DMS53 treated with DMSO at 0.1 percent for 48 hours (cell line): ENCODE data around the gene INPP4B.
"Not testable (repeated sequence)": the region's sequence is repeated elsewhere in the genome, so short reads cannot be mapped to it uniquely, and the experiment has no call there.

ENCODE experiments used
- DNase-seq: peaks from one replicate; lab custom pipeline; 2025; ENCODE audit not compliant: unreplicated experiment; lab: John Stamatoyannopoulos, UW

INPP4B gene

GRCh38 chr4:142826503-142827241 lies 19.4 kb downstream of the INPP4B start:
- no peak for DNase-seq

GRCh38 chr4:142824368-142824767 lies 21.7 kb downstream of the INPP4B start:
- DNase-seq, result no peak

- no peak for DNase-seq
These were observed 22.3 kb downstream of the INPP4B start for GRCh38 chr4:142823796-142824195.

DNA sequence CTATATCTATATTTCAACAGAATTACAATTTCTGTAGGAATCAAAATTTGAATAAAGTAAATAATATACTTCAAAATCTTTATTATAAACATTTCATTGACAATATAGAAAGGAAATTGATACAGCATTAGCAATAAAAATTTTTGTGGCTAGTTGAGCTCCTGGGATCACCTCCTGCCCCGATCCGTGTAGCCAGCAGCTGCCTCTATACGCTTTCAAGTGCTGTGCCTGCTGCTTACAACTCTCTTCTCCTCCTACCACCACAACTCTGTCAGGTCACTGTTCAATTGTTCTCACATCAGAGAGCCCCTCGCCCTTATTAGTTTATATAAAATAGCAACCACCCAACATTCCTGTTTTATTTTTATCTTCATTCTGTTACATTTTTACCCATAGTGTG lies 27.6 kb downstream of the INPP4B start:
- DNase-seq, result no peak

GRCh38 chr4:142818031-142818430 lies 28.1 kb downstream of the INPP4B start:
- no peak for DNase-seq

DNA sequence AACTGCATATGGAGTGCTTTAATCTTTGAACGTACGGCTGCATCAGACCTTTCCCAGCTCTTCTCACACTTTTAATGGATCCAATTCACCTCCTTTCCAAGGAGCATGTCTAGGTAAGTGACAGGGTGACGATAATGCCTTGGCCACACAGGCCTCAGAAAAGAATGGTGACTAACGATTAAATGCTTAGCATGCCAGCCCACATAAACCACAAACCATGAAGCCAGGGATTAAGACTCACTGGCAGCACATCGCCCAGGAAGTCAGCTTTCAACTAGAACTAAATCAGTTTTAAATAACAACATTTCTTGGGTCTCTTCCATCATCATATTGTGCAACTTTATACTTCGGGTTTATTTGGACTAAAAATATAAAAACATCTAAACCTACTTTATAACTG lies 28.7 kb downstream of the INPP4B start:
- no peak for DNase-seq

DNA sequence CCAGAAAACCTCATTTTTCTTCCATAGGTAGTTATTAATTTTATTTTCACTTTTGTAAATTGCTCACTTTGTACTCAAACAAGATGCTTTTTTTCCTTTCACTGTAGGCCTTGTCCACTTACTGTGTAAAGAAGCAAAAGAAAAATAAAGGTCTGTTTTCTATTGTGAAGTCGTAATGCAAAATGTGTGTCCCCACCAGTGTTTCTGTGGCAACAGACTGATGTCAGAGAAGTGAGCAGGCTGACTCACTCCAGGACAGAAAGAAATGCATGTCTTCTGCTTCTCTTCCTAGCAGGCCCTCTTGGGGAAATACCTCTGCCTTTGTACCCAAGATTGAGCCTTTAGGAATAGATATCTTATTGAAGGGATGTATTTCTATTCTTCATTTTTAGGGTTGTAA lies 30.3 kb downstream of the INPP4B start:
- DNase-seq, result no peak

- DNase-seq, result no peak
These were observed 32.7 kb downstream of the INPP4B start for GRCh38 chr4:142813388-142813787.

- DNase-seq, result no peak
These were observed 34.0 kb downstream of the INPP4B start for GRCh38 chr4:142812091-142812490.

DNA sequence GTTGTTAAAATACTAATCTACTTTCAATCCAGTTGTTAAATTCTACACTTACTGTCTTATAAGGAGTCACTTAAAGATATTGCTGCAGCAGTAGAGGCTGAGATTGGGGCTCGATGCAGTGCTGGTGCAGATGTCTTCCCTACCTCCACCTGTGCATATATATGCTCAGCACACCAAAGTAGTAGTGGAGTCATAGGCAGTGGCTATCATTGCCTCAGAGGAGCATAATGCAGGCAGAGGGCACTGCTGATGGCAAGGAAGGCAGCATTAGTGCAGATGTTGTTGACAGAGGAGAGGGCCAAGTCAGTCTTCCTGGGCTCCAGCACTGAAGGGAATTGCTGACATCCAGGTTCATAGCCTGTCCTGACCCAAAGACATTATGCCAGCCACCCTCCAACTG lies 35.1 kb downstream of the INPP4B start:
- DNase-seq, result no peak

DNA sequence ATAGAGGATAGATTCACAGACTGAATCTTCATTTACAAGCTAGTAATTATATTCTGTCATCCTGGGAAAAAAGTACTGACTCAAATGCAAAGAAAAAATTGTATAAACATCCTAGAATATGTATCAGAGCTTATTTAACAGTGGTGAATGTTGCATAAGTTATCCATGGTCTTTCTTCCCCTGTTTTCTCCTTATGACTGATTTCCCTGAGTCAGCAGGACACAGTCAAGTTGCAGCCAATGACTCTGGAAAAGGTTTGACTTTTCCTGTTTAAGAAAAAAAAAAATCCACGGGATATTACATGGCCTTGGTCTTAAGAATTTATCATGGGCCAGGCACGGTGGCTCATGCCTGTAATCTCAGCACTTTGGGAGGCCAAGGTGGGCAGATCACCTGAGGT lies 36.5 kb downstream of the INPP4B start:
- no peak for DNase-seq

- not testable (repeated sequence) for DNase-seq
These were observed 42.2 kb downstream of the INPP4B start for GRCh38 chr4:142803879-142804278.

GRCh38 chr4:142801966-142802365 lies 44.1 kb downstream of the INPP4B start:
- DNase-seq, result no peak

DNA sequence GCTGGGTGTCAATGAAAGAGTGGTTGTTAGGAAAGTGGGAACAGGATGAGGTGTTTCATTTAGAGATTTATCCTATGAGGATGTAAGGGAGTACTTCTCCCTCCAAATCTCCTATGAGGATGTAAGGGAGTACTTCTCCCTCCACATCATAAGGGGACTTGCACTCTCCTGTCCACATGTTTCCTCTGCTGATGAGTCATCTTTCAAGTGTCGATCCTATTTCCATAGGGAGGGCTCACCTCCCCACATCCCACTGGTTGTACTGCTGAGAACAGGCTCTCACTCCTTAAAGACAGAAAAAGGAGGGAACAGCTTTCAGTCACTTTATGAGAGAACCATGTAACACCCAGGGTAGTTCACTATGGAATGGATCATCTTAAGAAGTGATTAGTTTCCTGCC lies 65.0 kb downstream of the INPP4B start:
- peak; percentile 52 for DNase-seq

GRCh38 chr4:142778900-142779299 lies 67.2 kb downstream of the INPP4B start:
- no peak for DNase-seq

DNA sequence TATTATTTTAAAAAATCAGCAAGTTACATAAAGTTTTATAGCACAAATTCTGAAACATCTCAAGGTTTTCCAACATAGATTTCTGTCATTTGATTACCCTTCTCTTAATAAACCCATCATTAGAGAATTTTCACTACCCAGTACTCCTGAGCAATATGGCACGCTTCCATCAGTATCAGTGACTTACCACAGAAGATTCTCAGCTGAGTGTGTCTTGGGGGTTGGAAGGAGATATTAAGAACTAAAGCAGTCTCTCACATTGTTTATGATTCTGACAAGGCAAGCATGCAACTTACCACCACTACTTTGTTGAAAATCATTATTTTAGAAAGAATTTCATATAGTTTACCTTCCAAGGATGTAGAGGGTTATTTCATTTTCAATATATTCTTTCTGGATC lies 67.7 kb downstream of the INPP4B start:
- DNase-seq, result no peak

GRCh38 chr4:142777045-142777743 lies 68.9 kb downstream of the INPP4B start:
- no peak for DNase-seq

GRCh38 chr4:142776026-142776425 lies 70.1 kb downstream of the INPP4B start:
- DNase-seq, result no peak

DNA sequence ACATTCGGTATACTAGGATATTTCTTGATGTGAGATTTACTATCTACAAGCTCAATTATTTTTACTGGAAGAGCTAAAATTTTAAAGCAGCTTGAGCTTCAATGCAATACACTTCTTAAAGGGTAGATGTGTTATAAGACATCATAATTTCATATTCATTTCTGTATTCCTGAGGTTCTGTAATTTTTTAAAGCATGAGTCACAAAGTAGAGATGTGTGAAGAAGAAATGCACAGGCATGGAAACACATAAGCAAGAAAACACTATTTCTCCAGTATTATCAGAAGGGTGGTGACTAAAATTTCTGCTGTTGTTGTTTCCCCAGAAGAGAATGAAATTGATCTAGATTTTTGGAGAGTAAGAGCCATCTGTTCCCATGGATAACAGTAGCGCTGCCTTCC lies 72.6 kb downstream of the INPP4B start:
- DNase-seq, result no peak

- DNase-seq, result no peak
These were observed 83.8 kb downstream of the INPP4B start for GRCh38 chr4:142762280-142762679.

DNA sequence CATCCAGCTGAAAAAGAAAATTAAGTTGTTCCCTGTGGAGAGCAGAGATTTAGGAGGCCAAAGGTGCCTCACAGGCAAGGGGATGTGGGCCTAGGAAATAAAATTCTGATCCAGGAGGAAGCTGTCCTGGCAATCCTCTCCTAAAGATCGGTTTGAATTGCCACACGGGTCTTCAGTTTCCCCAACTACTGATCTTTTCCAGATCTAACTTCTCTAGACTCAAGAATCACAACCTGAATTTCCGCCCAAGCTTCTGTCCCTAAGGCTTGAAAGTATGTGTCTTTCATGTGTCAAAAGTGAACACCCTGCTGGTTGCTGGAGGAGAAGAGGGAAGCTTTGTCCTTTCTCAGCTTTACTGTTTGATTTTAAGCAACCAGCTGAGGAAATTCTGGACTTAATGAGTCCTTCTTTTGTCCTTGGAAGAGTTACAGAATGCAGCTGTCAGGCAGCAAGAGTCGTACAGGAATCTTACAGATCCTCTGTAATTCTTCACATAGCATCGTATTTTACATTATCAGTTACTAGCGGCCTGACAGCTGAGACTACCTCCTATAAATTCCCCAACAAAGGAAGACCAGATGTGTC lies 93.8 kb downstream of the INPP4B start:
- DNase-seq, result no peak

GRCh38 chr4:142743121-142743825 lies 102.8 kb downstream of the INPP4B start:
- no peak for DNase-seq
